ENCODE measurements around the gene ANKS1B. TPM values are rescaled to one million over a fixed set of nuclear protein-coding genes. Genes with fewer than 3 reads are reported as not detected.

Gene ANKS1B
- total RNA-seq, 2 experiments from 2014 or later = 0.96 to 1.1 TPM

DNA sequence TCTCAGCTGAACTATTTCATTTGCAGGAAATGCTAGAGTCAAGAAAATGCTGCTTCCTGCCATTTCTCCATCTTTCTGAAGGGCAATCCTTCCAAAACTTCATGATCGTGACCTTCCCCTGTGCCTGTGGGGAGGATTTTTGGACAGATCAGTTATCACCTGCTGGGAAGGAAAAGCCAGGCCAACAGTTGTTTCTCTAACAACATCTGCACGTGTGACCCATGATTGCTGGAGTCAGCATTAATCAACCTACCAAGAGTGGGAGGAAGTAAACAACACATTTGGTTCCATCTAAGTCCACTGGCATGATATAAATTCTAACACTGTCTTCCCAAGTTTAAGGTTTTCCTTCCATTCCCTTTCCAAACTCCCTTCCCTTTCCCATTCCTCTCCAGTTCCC, 1167.0 kb downstream of the ANKS1B start:
- Mint-ChIP-seq H3K27ac (no peak overlapping the region), H3K36me3 (no peaks in the 10 kb centered on the region), H3K4me1 (no peaks in the 10 kb centered on the region), H3K9me3 (ENCODE audit: low read depth) (no peaks in the 10 kb centered on the region), H3K4me3 (no peak overlapping the region), H3K27me3 (peaks cover 38% of the 10 kb centered on the region)
- DNase-seq = no peak
- CTCF ChIA-PET = no interaction called here
- ATAC-seq = no peak

DNA sequence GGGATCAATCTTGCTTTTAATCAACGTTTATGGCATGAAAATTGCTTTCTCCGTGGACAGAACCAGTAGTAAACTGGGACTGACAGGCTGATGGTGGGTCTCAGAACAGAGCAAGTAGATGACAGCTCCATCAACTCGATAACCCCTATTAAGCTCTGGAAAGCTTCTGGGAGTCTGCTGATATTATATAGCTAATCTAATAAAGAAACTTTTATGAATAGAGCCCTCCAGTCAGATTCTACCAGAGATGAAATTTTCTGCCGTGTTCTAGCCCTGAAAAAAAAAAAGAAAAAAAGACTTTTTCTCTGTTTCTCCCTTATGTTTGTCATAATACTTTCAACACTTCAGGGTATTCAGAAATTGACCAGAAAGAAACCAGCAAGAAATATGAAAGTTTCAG, 1168.0 kb downstream of the ANKS1B start:
- Mint-ChIP-seq H3K27ac (no peak overlapping the region), H3K27me3 (peaks cover 35% of the 10 kb centered on the region), H3K4me3 (no peak overlapping the region), H3K36me3 (no peaks in the 10 kb centered on the region), H3K4me1 (no peaks in the 10 kb centered on the region), H3K9me3 (ENCODE audit: low read depth) (no peaks in the 10 kb centered on the region)
- DNase-seq = no peak
- CTCF ChIA-PET = no interaction called here
- no peak for ATAC-seq

DNA sequence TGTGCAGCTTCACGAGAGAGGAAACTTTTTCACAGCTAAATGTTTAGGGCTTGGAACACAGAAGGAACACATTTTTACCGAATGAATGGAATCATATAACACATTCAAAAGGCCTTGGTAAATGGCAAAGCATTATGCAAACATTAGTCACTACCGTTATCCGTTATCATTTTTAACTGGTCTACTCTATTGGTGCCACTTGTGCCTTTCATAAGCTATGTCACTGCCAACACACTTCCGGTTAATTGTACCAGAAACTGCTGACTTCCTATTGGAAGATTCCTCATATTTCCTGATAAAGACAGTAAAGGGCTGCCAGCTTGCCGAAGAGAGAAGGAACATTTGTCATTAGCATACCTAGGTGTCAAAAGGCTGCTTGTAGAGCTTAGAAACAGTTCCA, 1170.5 kb downstream of the ANKS1B start:
- DNase-seq (no peak), ATAC-seq (no peak)
- no peak overlapping the region for H3K4me3 Mint-ChIP-seq
- no peak overlapping the region for H3K27ac Mint-ChIP-seq
- CTCF ChIA-PET = no interaction called here
- H3K4me1 Mint-ChIP-seq = no peaks in the 10 kb centered on the region
- H3K27me3 Mint-ChIP-seq = peaks cover 31% of the 10 kb centered on the region
- H3K9me3 Mint-ChIP-seq (ENCODE audit: low read depth) = no peaks in the 10 kb centered on the region
- no peaks in the 10 kb centered on the region for H3K36me3 Mint-ChIP-seq

DNA sequence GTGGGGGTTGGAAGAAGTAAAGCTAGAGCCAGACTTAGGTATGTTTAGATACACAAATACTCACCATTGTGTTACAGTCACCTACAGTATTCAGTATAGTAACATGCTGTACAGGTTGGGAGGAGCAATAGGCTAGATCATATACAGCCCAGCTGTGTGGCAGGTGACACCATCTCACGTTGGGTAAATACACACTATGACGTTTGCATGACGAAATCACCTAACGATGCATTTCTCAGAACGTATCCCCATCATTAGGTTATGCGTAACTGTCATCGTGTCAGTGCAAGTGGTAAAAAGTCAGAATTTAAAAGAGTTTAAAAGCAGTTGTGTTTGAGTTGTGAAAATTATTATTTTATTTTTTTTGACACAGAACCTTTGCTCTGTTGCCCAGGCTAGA, 1172.5 kb downstream of the ANKS1B start:
- CTCF ChIA-PET = no interaction called here
- H3K27ac Mint-ChIP-seq = no peak overlapping the region
- peaks cover 32% of the 10 kb centered on the region for H3K27me3 Mint-ChIP-seq
- no peak for DNase-seq
- H3K36me3 Mint-ChIP-seq = no peaks in the 10 kb centered on the region
- no peaks in the 10 kb centered on the region for H3K9me3 Mint-ChIP-seq (ENCODE audit: low read depth)
- H3K4me1 Mint-ChIP-seq = no peaks in the 10 kb centered on the region
- no peak overlapping the region for H3K4me3 Mint-ChIP-seq
- ATAC-seq = no peak

DNA sequence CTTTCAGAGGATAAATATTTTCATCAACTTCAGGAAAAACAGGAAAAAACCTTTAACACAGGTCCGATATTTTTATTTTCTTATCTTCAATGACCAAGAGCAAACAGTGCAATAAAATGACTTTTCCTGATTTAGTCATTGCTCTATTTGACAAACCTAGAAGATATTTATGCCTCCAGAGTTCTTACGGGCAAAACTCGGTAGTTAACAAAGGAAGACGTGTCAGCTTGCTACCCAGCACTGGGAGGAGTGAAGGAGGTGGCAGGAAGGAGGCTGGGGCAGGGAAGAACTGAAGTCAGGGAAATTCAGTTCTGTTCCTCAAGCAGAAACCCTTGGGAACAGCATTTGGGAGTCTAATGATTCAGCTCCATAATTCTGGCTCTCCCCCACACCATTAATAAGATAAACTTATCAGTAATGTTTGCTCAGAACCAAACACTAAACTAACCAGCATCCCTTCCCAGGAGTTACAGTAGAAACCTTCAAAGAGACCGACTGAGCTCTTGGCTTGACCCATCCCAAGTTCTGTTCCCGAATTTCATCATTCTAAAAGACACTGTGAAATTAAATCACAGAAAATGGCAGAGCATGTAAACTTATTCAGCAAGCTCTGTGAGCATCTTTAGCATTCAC, 1176.4 kb downstream of the ANKS1B start:
- H3K27ac Mint-ChIP-seq = no peak overlapping the region
- CTCF ChIA-PET = no interaction called here
- H3K4me3 Mint-ChIP-seq = no peak overlapping the region
- H3K4me1 Mint-ChIP-seq = no peaks in the 10 kb centered on the region
- ATAC-seq = no peak
- no peaks in the 10 kb centered on the region for H3K36me3 Mint-ChIP-seq
- peaks cover 35% of the 10 kb centered on the region for H3K27me3 Mint-ChIP-seq
- no peak for DNase-seq
- H3K9me3 Mint-ChIP-seq (ENCODE audit: low read depth) = no peaks in the 10 kb centered on the region

DNA sequence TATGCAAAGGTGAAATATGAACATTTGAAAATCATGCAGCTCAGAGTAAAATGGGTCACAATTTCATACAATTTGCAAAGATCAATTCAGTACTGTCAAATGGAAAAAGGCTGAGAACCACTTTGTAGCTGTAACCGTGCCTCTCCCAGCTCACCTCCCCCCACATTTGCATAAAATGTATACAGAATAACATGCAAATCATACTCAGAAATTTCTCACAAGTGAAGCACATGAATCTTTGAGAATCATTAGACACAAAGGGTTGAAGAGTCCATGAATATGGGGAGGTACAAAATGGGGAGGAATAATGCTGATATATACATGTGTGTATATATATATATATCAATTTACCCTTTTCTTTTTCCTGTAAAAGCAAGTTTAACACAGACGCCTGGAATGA, 1177.5 kb downstream of the ANKS1B start:
- Mint-ChIP-seq H3K4me1 (no peaks in the 10 kb centered on the region), H3K27ac (no peak overlapping the region), H3K36me3 (no peaks in the 10 kb centered on the region), H3K27me3 (peaks cover 45% of the 10 kb centered on the region), H3K9me3 (ENCODE audit: low read depth) (no peaks in the 10 kb centered on the region), H3K4me3 (no peak overlapping the region)
- ATAC-seq (no peak), DNase-seq (no peak)
- CTCF ChIA-PET = no interaction called here

DNA sequence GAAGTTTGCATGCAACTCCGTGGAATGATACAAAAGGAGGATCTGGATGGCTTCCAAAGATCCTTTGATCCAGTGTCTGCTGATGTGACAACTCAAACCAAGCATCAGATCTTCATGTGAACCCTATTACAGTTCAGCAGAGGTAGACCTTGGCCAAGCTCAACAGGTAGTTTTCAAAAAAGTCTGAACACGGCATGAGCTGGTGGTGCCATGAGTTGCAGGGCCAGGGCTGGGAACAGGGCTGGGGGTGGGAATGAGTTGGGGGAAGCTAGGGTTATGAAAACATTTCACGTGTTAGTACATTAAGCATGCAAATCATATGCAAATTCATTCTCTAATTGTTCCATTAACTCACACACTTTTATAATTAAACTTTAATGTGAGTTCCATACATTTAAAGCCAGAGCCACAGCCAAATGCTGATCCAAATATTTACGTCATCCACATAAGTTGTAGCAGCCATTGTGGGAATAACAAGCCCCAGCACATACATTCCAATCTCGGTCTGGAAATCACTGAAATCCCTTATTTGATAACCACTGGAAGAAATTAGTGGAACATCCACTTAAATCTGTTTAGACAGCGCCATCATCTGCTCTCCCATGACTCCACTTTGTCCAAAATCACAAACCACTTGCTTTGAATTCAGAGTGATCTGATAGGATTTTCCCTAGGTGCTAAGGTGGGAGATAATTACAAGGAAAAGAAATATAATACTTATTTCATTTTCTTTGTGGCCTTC, 1181.1 kb downstream of the ANKS1B start:
- Mint-ChIP-seq H3K9me3 (ENCODE audit: low read depth) (no peaks in the 10 kb centered on the region), H3K4me1 (no peaks in the 10 kb centered on the region), H3K27me3 (peaks cover 66% of the 10 kb centered on the region), H3K27ac (no peak overlapping the region), H3K36me3 (no peaks in the 10 kb centered on the region), H3K4me3 (no peak overlapping the region)
- DNase-seq (no peak), ATAC-seq (no peak)
- CTCF ChIA-PET = no interaction called here

DNA sequence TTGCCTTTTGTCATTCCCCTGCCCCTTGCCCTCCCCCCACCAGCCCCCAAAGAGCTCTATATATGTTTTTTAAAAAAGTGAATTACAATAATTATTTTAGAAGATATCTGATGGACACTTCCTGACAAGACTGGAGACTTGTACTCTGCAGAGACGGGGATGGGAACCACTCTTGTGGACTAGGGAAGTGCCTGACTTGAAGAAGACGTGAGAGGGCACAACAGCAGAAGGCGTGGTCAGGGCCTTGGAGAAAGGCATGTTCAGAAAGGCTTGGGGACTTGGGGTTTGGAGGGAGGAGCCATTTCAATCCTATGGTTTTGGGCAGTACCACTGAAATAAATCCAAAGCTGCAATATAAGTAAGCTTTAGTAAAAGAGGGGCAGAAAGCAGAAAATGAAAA, 1184.9 kb downstream of the ANKS1B start:
- H3K4me1 Mint-ChIP-seq = no peaks in the 10 kb centered on the region
- H3K4me3 Mint-ChIP-seq = no peak overlapping the region
- H3K36me3 Mint-ChIP-seq = no peaks in the 10 kb centered on the region
- H3K27ac Mint-ChIP-seq = no peak overlapping the region
- H3K9me3 Mint-ChIP-seq (ENCODE audit: low read depth) = no peaks in the 10 kb centered on the region
- CTCF ChIA-PET = interaction anchor here (0.7 to 1.3 kb wide), 2 partner anchors 233 to 1815 kb away, joined by 3 read pairs; no protein-coding TSS in a partner anchor
- no peak for ATAC-seq
- peaks cover 76% of the 10 kb centered on the region for H3K27me3 Mint-ChIP-seq
- DNase-seq = no peak

DNA sequence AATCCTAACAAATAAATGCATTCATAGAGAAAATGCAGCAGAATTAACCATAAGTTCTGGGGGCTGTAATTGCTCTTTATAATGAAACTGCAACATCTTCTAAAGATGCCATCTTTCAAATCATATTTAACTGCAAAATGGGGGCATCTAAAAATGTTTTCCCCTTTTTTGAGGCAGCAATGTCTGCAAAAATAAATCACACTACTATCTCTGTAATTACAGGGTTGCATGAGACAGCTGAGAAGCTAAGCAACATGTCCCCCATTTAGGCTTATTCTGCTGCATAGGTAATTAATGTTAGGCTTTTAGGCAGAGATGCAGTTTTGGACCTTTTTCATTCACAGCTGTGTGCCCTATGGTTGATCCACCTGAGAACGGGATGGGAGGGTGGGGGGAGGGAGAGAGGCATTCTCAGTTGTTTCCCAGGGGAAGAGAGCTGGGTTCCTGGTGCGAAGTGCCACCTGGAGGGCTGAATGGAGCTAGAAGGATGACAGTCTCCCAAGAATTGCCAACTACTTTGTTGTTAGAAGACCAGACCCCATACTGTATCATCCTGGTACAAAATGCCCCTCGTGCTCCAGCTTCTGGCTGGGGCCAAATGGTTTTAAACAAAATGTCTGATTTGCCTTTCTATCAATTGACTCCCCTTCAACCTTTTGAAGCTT, 1185.5 kb downstream of the ANKS1B start:
- CTCF ChIA-PET = interaction anchor here (0.7 to 1.3 kb wide), 2 partner anchors 232 to 1815 kb away, joined by 3 read pairs; no protein-coding TSS in a partner anchor

DNA sequence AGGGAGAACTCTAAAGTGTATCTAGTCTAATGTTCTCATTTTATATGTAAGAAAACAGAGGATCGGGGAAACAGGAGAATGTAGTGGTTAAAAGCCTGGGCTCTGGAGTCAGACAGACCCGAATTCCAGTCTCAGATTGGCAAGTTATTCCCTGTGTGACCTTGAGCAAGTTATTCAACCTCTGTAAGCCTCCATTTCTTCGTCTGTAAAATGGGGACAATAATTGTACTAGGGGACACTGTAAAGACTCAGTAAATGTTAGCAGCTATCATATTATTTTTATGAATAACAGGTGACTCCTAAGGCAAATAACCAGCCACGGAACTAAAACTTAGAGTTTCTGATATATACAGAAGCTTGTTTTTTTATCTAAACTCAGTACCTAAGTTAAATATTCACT, 1187.5 kb downstream of the ANKS1B start:
- no peaks in the 10 kb centered on the region for H3K36me3 Mint-ChIP-seq
- H3K4me3 Mint-ChIP-seq = no peak overlapping the region
- H3K27me3 Mint-ChIP-seq = peaks cover 81% of the 10 kb centered on the region
- DNase-seq = no peak
- no peak for ATAC-seq
- H3K9me3 Mint-ChIP-seq (ENCODE audit: low read depth) = no peaks in the 10 kb centered on the region
- H3K4me1 Mint-ChIP-seq = no peaks in the 10 kb centered on the region
- CTCF ChIA-PET = interaction anchor here (1.0 kb wide), 1 partner anchor 15 kb away, joined by 4 read pairs; no protein-coding TSS in a partner anchor
- H3K27ac Mint-ChIP-seq = no peak overlapping the region

More for the DNA sequence above, 1185.5 kb downstream of the ANKS1B start:
- H3K4me3 Mint-ChIP-seq = no peak overlapping the region
- no peaks in the 10 kb centered on the region for H3K4me1 Mint-ChIP-seq
- H3K9me3 Mint-ChIP-seq (ENCODE audit: low read depth) = no peaks in the 10 kb centered on the region
- DNase-seq (no peak), ATAC-seq (no peak)
- no peak overlapping the region for H3K27ac Mint-ChIP-seq
- peaks cover 78% of the 10 kb centered on the region for H3K27me3 Mint-ChIP-seq
- H3K36me3 Mint-ChIP-seq = no peaks in the 10 kb centered on the region

DNA sequence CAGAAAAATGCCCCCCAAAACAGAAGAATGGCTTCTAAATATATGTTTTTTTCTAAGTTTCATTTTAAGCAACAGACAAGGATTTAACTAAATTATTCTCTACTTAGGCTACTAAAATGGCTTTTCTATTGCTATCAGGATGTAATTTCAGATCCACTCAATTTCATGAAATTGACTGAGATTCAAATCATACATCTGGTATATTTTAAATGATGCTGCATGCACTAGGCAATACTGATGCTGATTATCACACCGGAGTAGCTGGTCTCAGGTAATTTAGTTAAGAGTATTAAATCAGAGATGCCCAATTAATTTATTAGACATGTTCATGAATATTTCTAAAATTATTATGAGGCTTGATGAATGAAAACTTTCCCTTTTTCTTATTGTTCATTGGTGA, 1188.0 kb downstream of the ANKS1B start:
- CTCF ChIA-PET = interaction anchor here (1.0 kb wide), 1 partner anchor 14 kb away, joined by 4 read pairs; no protein-coding TSS in a partner anchor
- H3K27me3 Mint-ChIP-seq = peaks cover 79% of the 10 kb centered on the region
- no peaks in the 10 kb centered on the region for H3K36me3 Mint-ChIP-seq
- H3K27ac Mint-ChIP-seq = no peak overlapping the region
- no peak for ATAC-seq
- no peak for DNase-seq
- H3K4me1 Mint-ChIP-seq = no peaks in the 10 kb centered on the region
- H3K9me3 Mint-ChIP-seq (ENCODE audit: low read depth) = no peaks in the 10 kb centered on the region
- no peak overlapping the region for H3K4me3 Mint-ChIP-seq

DNA sequence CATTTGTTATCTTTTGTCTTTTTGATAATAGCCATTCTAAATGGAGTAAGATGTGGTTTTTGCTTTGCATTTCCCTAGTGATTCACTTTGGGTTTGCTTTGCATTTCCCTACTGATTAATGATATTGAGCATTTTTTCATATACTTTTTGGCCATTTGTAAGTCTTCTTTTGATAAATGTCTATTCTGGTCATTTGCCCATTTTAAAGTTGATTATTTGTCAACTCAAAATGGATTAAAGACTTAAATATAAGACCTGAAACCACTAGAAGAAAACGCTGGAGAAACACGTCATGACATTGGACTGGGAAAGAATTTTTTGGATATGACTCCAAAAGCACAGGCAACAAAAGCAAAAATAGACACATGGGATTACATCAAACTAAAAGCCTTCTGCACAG, 1191.6 kb downstream of the ANKS1B start:
- CTCF ChIA-PET = no interaction called here
- DNase-seq = no peak
- H3K4me3 Mint-ChIP-seq = no peak overlapping the region
- peaks cover 71% of the 10 kb centered on the region for H3K27me3 Mint-ChIP-seq
- no peaks in the 10 kb centered on the region for H3K9me3 Mint-ChIP-seq (ENCODE audit: low read depth)
- H3K4me1 Mint-ChIP-seq = no peaks in the 10 kb centered on the region
- no peak overlapping the region for H3K27ac Mint-ChIP-seq
- no peaks in the 10 kb centered on the region for H3K36me3 Mint-ChIP-seq
- no peak for ATAC-seq

DNA sequence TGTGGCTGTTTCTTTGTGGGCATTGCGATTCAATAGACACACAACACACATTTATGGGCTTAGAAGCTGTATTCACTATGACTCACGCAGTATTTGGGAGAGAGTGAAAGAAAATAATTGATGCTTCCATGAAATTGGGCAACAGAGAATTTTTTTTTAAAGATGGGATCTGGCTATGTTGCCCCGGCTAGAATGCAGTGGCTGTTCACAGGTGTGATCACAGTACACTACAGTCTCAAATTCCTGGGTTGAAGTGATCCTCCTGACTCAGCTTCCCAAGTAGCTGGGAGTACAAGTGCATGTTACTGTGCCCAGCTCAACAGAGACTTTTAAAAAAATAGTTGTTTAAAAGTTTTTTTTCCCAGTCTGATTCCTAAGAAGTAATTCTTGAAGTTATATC, 1193.3 kb downstream of the ANKS1B start:
- Mint-ChIP-seq H3K9me3 (ENCODE audit: low read depth) (no peaks in the 10 kb centered on the region), H3K36me3 (no peaks in the 10 kb centered on the region), H3K27ac (no peak overlapping the region), H3K4me1 (no peaks in the 10 kb centered on the region), H3K27me3 (peaks cover 64% of the 10 kb centered on the region), H3K4me3 (no peak overlapping the region)
- DNase-seq = no peak
- no peak for ATAC-seq
- CTCF ChIA-PET = no interaction called here

DNA sequence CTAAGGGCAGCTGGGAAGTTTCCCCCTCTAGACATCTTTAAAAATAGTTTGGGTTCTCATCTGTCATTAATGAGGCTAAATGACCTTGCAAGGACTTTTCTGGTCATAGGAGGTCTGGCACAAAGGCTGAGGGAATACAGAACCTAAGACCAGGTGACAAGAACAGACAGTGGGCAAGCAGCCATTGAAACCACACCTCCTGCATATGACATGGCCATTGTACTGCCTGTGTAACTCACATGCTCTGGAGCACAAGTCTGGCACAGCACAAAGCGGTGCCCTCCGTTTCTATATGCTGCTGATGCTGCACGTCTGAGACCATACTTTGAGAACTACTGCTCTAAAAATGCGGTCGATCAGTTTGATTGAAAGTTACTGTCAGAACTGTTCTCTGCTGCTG, 1196.3 kb downstream of the ANKS1B start:
- Mint-ChIP-seq H3K4me1 (no peaks in the 10 kb centered on the region), H3K4me3 (no peak overlapping the region), H3K27ac (no peak overlapping the region), H3K9me3 (ENCODE audit: low read depth) (no peaks in the 10 kb centered on the region), H3K27me3 (peaks cover 57% of the 10 kb centered on the region), H3K36me3 (no peaks in the 10 kb centered on the region)
- ATAC-seq (no peak), DNase-seq (no peak)
- CTCF ChIA-PET = no interaction called here

Measured in activated CD8-positive, alpha-beta memory T cell treated with anti-CD3 and anti-CD28 coated beads, Interleukin-2, amount 10 ng/mL, durations not matched to agents 7 days and 5 days (primary cell).